ENCODE data around the gene FYTTD1. TPM values are rescaled to one million over a fixed set of nuclear protein-coding genes. Genes with fewer than 3 reads are reported as not detected.

FYTTD1 gene
- total RNA-seq, 1 experiment from 2014 or later: 60.0 TPM

DNA sequence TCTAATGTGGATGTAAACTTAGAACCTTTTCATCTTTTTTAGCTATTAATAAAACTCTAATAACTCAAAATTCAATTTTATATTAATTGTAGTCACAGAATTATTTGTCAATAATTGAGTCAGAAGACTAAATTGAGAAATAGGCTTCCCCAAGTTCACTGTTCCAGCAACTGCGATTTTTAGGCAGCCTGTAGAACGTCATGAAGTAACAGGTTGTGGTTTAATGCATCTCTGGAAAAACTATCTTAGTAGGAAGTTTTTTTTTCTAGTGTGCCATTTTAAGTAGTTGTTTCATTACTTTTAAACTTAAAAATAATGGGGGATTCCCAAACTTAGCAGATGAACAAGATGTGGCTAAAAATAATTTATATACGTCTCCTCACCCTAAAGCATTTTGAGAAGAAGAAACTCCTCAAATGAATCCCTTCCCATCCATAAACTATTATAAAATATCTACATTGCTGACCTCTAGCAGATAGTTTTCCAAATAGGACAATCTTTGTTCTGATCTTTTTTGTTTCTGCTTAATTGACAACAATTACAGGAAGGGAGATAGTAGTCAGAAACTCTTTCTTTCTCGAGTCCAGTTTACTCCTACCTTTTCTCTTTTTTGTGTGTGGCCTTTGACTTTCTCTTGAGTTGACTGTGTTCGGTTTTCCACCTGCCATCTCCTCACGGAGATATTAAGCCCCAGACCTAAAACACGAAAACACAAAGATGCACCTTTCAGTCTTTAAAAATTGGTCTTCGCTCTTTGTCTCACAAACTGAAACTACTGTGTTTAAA lies 84.4 kb downstream of the FYTTD1 start:
- DNase-seq (ENCODE audit: low read depth): no peak

DNA sequence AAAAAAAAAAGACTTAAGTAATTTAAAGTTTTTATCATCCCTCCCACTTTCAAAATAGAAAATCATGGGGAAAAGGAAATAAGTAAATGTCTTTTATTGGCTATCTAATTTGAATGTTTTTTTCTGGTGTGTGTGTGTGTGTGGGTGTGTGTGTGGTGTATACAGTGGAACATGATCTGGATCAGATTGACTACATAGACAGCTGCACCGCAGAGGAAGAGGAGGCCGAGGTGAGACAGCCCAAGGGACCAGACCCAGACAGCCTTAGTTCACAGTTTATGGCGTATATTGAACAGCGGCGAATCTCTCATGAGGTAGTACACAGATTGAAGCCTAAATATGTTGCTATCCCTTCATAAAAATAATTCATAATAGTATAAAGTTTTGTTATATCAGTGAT lies 85.8 kb downstream of the FYTTD1 start:
- DNase-seq (ENCODE audit: low read depth): no peak

DNA sequence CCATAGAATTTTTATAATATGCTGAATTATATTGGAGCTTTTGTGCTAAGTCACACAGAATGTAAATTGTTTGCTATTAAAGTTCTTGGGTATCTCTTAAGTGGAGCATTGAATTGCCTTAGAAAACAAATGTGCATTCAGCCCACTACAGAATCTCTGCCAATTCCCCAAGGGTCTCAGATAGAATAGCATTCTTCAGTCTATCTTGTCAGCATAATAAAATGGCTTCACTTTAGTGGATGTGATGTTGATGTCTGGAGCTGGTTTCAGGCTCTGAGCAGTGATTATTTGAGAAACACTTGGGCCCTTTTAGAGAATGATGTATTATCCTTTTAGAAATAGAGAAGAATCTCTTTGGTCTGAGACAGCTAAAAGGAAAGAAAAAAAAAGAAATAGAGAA lies 86.6 kb downstream of the FYTTD1 start:
- no peak for DNase-seq (ENCODE audit: low read depth)

Other genes starting within 250 kb of the FYTTD1 start
- gene BDH1, start 193.9 kb upstream of the FYTTD1 start, total RNA-seq (2014; rRNA removed): 0.29 and 0.32 TPM in 2 replicates
- gene RUBCN, start 13.0 kb upstream of the FYTTD1 start, total RNA-seq (2014; rRNA removed): 18.5 and 24.8 TPM in 2 replicates
- 17.1 and 24.7 TPM in 2 replicates for gene LRCH3, start 41.4 kb downstream of the FYTTD1 start, total RNA-seq (2014; rRNA removed)
- gene RPL35A, start 200.3 kb downstream of the FYTTD1 start, total RNA-seq (2014; rRNA removed): 608 and 692 TPM in 2 replicates
- gene LMLN, start 210.3 kb downstream of the FYTTD1 start, total RNA-seq (2014; rRNA removed): 6.2 and 12.2 TPM in 2 replicates